AG04449 (cell line): ENCODE data around the gene NMRAL1.

Experiments used
- CTCF ChIA-PET: fragments of 350-600 bp; formaldehyde crosslinking; extraction: SDS; loops from one replicate; lab custom pipeline; 2021; ENCODE audit warnings: antibody characterized with exemption; lab: Yijun Ruan, JAX
- POLR2A ChIA-PET: fragments of 400-600, 350-600 bp; formaldehyde crosslinking; extraction: SDS; loops from one replicate; lab custom pipeline; 2020; ENCODE audit warnings: antibody characterized with exemption, inconsistent platforms; lab: Yijun Ruan, JAX
- DNase-seq: peaks from one replicate; pipeline ENCODE4 v3.0.0-alpha.2; 2010; ENCODE audit warnings: low read depth, low spot score
- H3K4me3 ChIP-seq: 2 replicates; pipeline ENCODE4 v1.5.1; 2011; ENCODE audit warnings: low read depth, mild to moderate bottlenecking, control low read depth, low read length
- CTCF ChIP-seq: IDR thresholded peaks from one replicate; pipeline ENCODE4 v1.5.1; 2011; ENCODE audit warnings: mild to moderate bottlenecking, moderate library complexity, low read length, control low read depth, inconsistent platforms; ENCODE audit not compliant: insufficient read depth; ENCODE audit errors: missing control alignments

Gene NMRAL1

DNA sequence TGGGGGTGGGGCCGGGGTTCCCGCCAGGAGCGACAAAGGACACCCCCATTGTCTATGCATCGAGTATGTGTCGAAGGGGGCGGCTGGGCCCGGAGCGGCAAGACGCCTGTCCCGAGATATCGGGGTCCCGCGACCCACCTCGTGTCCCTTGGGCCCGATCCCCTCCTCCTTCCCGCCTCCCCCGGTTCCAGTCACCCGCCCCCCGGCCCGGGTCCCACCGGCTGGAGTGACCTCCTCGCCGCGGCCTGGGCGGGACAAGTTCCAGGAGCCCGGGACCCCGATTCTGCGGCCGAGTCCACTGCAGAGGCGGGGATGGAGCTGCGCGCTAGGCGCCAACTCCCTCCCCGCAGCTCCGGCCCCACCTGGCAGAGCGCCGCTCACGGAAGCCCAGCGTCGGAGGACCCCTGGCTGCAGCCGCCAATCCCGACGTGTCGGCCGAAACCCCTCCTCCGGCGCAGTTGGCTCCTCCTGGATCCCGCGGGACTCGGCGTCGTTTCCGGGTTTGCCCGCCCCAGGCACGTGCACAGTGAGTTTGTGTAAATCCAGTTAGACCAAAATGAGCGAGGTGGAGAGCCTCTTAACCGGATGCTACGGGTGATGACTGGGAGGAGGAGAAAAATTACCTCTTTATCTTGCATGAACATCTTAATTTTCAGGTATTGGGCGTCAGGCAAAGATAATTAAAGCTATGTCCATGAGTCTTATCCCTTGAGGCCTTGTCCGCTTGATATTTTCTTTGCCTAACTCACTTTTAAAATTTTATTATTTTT is at the start of gene NMRAL1:
TSS of gene NMRAL1 (minus strand) at position 434 of the 770 bp plus-strand sequence. CDS start 493 bp downstream, outside the sequence.
- peak; percentile 12 for TF ChIP-seq CTCF
- CTCF ChIA-PET = interaction anchor here (1.6 to 1.8 kb wide), 3 partner anchors 20 to 111 kb away, joined by 4 to 6 read pairs (median 5); no protein-coding TSS in a partner anchor
- DNase-seq = no peak
- POLR2A ChIA-PET = interaction anchor here (0.9 kb wide), 3 partner anchors 10 to 15 kb away, joined by 3 read pairs; no protein-coding TSS in a partner anchor
- H3K4me3 ChIP-seq = peak within 1 kb of the TSS; percentile 73

- ChIA-PET POLR2A (no interaction called here), CTCF (interaction anchor here (1.6 to 3.3 kb wide), 3 partner anchors 16 to 62 kb away, joined by 6 to 22 read pairs (median 6); no protein-coding TSS in a partner anchor)
Measured at GRCh38 chr16:4523686-4524085, 49.3 kb upstream of the NMRAL1 start.

DNA sequence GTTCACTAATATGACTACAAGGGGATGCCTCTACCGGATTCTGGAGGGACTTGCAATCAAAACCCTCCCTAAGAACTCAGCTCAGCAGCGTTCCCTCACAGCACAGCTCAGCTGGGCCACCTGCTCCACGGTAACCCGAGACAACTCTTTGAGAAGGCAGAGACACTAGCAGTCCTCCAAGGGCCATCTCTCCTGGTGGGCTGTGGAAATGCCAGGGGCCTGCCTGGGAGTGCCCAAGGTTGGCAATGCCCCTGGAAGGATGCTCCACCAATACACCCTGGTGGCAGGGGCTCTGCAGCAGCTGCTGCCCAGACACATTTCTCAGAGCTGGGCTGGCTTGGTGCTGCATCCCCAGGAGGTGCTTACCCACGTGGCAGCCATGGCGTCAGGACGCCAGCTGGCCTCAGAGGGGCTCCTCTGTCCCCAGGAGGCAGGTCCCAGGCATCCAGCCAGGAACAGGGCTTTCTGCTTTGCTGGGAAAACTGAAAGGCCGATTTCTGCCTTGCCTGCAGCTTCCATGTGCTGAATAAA is 47.7 kb upstream of the NMRAL1 start:
- DNase-seq = no peak
- ChIA-PET POLR2A (no interaction called here), CTCF (interaction anchor here (0.7 to 3.3 kb wide), 8 partner anchors 10 to 29 kb away, joined by 3 to 22 read pairs (median 4); no protein-coding TSS in a partner anchor)
- TF ChIP-seq CTCF = no peak
- H3K4me3 ChIP-seq = no peak overlapping the region

More at GRCh38 chr16:4523686-4524085, 49.3 kb upstream of the NMRAL1 start:
- no peak for TF ChIP-seq CTCF
- no peak for DNase-seq
- no peak overlapping the region for H3K4me3 ChIP-seq

GRCh38 chr16:4520913-4521312 is 46.5 kb upstream of the NMRAL1 start:
- no peak overlapping the region for H3K4me3 ChIP-seq
- POLR2A ChIA-PET = no interaction called here
- CTCF ChIA-PET = interaction anchor here (0.9 to 1.7 kb wide), 6 partner anchors 10 to 65 kb away, joined by 3 to 8 read pairs (median 5); no protein-coding TSS in a partner anchor
- no peak for TF ChIP-seq CTCF
- no peak for DNase-seq

DNA sequence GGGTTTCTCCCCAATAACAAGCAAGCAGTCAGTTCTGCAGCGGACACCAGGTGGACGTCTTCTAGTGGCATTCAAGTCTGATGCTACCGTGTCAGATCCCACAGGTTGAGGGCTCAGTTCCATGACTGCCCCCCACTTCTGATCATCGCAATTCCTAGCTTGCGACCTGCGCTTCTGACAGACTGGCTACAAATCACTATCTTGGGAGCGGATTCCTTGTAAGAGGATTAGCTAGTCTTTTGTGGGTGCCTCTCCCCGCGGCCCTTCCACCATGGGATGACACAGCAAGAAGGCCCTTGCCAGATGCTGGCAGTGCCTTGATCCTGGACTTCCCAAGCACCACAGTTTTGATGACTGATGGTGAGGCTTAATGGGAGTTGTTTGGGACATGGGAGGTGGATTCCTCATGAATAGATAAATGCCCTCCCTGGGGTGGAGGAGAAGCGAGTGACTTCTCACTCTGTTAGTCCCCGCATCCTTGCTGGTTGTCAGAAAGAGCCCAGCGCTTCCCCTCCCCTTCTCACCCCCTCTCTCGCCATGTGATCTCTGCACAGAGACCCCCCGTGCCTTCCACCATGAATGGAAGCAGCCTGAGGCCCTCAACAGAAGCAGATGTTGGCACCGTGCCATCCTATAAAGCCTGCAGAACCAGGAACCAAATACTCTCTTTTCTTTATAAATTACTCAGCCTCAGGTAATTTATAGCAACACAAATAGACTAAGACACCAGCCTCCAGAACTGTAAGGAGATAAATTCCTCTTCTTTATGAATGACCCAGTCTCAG is 45.0 kb upstream of the NMRAL1 start:
- TF ChIP-seq CTCF = no peak
- POLR2A ChIA-PET = no interaction called here
- DNase-seq = no peak
- H3K4me3 ChIP-seq = no peak overlapping the region
- CTCF ChIA-PET = interaction anchor here (1.8 to 3.9 kb wide), 4 partner anchors 13 to 67 kb away, joined by 6 to 51 read pairs (median 28); no protein-coding TSS in a partner anchor
